M059J (cell line): ENCODE measurements around the gene MYCBP. TPM values are rescaled to one million over a fixed set of nuclear protein-coding genes. Genes with fewer than 3 reads are reported as not detected.
"Not testable (repeated sequence)": the region's sequence is repeated elsewhere in the genome, so short reads cannot be mapped to it uniquely, and the experiment has no call there.

Source experiments
- DNase-seq: peaks from one replicate; pipeline ENCODE4 v3.0.0-alpha.2; 2012; ENCODE audit warnings: low read depth
- total RNA-seq: library from RNA; depleted of rRNA; stranded (reverse); fragments of >200 nt; shearing (Covaris generic); gene quantifications from 2 replicates; pipeline ENCODE4 v1.2.3, GENCODE V29; 2014

The MYCBP gene
- total RNA-seq, 1 experiment from 2014 or later, result 57.7 TPM

- no peak for DNase-seq
Measured at GRCh38 chr1:38867208-38867607, 5.9 kb downstream of the MYCBP start.

DNA sequence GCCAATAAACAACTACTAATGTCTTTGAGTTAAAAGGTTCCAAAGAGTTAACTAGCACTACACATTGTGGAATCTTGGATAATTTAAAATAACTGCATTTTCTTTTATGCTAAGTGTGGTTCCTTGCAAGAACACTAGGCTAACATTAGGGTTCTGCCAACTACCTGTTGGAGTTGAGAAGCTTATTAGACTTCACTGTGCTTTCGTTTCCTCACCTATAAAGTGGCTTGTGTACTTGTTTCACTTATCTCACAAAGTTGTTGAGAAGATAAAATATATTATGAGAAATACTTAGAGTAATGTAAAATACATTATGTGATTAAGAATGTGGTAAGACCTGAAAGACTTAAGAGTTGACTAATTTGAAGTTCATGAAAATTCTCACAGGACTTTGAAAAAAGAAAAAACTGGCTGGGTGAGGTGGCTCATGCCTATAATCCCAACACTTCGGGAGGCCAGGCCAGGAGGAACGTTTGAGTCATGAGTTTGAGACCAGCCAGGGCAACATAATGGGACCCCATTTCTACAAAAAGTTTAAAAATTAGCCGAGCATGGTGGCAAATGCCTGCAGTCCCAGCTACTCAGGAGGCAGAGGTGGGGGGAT is 7.9 kb downstream of the MYCBP start:
- DNase-seq, result no peak

DNA sequence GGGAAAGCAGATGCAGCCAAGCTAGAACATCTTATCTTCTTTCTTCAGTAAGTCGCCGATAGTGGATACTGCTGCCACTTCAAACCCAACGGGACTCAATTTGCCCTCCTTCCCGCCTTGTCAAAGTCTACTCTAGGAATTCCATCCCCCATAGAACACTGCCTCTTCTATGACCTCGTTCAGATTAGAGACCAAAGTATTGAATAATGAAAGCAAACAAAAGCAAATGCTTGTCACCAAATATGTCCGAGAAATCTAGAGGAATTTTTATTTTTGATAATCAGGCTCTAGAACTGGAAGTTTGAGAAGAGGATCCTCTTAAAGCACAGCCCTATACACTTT is 12.7 kb downstream of the MYCBP start:
- DNase-seq, result peak; percentile 30

DNA sequence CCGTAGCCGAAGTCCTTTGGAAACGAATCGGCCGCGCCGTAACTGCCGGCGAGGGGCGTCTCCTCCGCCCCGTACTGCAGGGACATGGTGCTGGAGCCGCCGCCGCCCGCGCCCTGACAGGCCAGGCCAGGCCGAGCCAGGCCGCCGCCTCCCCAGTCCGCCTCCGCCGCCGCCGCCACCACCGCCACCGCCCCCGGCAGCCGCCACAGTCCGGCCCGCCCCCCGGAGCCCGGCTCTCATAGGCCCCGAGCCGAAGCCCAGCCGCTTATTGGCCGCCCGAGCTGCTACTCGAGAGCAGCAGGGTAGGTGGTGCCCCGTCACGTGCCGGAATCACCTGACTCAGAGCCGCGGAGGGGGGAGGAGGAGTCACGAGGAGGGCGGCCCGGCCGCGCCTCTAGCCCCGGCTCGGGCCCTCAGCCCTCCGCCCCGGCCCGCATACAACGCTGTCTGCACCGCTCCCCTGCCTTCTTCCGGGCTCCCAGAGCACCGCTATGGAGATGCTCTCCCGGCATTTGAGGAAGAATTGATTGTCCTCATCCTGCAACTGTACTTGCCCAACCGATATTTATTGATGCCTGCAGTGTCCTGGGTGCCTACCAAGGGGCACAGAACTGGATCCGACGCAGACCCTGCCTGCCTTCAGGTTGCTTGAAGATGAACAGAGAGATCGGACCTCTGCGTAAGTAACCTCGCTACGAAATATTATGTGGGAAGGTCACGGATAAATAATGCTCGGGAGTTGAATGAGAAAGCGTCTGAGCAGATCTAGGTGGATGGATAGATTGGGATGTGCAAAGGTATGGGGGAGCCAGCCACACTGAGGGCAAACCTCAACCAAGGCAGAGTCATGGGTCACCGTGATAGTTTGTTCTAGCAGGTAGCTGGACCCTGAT is 13.3 kb downstream of the MYCBP start, which contains the start of gene RRAGC:
Gene RRAGC (minus strand): TSS at position 212 of the 893 bp plus-strand sequence. CDS start 126 bp downstream, at position 86.
- peak; percentile 99 for DNase-seq

DNA sequence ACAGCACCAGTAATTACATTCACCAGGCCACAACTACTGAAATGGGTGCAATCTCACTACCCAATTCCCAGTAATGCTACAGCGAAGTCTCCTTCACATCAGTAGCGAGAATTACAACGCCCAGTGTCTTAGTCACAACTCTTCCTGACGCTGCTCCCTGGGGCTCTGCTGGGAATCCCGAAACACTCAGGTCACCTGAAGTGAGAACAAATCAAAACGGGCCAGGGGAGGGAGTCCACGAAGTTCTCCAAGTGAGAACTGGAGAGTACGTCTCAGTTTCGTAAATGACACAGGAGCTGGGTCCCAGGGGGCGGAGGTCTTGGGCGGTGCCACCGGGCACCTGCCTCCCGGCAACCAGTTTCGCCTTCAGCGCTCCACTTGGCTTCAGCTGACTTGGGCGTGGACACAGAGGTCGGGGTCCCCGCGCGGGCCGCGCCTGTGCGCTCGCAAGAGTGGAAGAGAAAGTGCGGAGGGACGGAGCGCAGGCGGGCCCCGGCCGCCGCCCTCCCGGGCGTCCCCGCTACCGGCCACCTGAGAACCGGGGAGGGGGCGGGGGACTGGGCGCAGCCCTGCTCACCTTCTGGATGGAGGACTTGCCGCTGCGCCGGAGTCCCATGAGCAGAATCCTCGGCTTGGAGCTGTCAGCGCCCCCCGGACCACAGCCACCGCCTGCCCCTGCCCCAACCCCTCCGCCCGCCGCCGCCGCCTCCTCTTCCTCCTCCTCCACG is 14.2 kb downstream of the MYCBP start:
- DNase-seq, result peak; percentile 86

DNA sequence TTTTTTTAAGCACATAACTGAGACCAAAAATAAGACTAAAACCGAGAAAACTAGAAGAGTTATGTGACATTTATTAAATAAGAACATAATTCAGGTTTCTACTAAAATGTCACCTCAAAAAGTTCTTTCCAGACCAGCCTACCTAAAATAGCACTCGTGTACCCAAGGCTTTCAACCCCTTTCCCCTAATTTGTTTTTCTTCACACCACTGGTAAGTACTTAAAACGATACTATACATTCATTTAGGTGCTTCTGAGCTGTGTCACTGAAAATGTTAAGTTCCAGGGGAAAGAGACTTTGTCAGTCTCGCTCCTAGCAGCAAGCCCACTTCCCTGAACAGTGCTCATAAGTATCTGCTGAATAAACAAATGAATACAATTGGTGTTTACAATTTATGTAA is 20.4 kb downstream of the MYCBP start:
- DNase-seq, result no peak

DNA sequence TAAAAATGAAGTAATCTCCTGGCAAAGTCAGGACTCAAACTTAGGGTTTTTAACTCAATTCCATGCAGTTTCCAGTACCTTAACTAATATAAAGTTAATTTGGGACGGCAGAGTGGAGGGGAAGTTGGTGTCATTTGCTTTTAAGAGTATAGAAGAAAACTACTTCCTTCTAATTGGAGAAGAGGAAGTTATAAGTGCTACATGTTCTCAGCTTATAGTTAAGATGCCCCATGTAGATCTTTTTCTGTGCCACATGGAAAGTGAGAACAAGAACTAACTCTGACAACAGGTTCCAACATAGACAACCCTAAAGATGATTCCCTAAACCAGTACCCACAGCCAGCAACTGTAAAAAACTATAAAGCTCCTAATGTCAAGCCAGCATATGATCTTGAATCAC is 25.1 kb downstream of the MYCBP start:
- no peak for DNase-seq

DNA sequence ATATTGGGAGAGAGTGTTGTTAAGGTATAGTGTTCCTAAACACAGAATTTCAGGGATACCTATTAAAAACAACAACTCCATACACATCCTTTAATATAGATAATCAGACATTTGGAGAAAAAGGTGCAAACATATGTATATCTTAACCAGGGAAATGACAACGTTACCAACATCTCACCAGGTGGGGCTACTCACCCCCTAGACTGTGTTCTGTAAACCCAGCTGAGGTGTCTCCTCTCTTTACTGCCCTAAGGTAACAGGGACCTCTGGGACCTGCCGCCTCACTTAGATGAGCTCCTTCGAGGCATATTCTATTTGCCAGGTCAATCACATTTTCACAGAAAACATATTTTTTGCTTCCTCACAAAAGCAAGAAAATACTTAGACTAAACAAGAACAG is 26.9 kb downstream of the MYCBP start:
- no peak for DNase-seq

- DNase-seq, result not testable (repeated sequence)
Measured at GRCh38 chr1:38845088-38845487, 28.1 kb downstream of the MYCBP start.

GRCh38 chr1:38840281-38840680 is 32.9 kb downstream of the MYCBP start:
- DNase-seq, result no peak

DNA sequence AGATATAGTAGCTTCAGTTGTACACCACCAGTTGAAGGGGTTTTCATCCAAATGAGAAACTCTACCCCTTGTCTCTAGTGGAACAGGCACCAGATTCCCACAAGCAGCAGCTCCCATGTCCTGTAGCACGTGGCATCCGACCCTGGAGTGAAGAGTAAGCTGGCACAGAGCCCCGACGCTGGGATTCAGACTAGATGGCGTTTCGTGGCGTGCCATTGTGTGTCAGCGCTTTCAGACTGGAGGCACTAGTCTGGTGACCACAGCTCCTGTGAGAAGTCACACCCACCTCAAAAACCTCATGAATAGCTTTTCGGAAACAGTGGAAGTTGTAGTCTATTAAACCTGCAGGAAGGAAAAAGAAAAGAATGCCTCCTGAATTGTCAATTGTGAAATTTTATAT is 33.8 kb downstream of the MYCBP start:
- no peak for DNase-seq

GRCh38 chr1:38836316-38836715 is 36.8 kb downstream of the MYCBP start:
- DNase-seq, result not testable (repeated sequence)

- DNase-seq, result peak; percentile 83
Measured at GRCh38 chr1:38834937-38835827, 38.0 kb downstream of the MYCBP start.

GRCh38 chr1:38834221-38834782 is 38.8 kb downstream of the MYCBP start:
- DNase-seq, result no peak

DNA sequence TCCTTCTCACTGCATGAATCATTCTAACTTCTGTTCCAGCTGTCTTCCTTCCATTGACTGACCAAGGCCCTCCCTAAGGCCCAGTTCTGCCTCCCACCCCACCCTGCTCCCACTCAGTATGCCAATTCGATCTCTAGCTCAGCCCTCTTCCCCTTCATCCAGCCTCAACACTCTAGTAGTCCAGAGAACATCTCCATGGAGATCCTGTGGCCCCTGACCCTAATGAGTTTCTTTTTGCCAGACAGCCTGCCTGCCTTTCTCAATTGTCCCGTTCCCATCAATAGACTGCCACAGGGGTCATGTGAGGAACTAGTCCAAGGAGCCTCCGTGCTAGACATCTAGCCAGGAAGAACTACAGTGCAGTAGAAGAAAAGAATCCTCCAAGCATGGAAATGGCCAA is 40.0 kb downstream of the MYCBP start:
- DNase-seq, result no peak

DNA sequence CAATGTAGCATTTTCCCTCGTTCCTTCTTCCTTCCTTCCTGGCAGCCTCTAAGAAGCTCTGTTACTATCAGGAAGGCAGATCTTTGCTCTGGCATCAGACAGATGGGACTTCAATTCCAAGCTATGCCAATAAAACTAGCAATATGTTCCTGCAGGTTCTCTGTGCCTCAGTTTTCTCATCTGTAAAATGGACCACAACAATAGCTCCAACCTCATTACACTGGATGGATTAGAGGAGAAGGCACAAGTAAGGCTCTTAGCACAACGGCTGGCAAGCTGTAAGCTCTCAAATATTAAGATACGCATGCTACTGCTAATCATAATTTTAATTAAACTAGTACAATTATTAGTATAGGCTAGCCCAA is 40.8 kb downstream of the MYCBP start:
- DNase-seq, result no peak

DNA sequence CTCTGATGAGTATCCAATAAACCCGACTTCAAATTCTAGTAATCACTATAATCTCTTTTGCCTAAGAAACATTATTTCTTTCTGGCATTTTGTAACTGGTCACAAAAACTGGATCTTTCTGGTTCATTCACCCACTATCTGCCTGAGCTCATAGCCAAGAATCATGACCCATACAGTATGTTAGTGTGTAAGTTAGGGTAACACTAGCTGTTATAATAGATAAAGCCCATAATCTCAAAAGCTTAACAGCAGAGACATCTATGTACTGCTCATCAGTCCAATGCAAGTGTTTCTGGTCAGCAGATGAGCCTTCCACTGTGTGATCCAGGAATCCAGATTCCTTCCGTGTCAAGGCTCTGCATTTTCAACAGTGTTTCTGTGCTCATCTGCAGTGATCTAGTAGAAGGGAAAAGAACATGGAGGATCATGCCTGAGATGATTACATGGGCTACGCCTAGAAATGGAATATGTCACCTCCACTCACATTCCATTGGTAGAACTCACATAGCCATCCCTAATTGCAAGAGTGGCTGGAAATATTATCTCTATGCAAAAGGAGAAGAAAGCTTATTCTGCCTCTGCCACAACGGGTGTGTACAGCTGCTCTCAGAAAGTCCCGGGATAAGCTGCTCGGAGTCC is 41.3 kb downstream of the MYCBP start:
- DNase-seq, result no peak

DNA sequence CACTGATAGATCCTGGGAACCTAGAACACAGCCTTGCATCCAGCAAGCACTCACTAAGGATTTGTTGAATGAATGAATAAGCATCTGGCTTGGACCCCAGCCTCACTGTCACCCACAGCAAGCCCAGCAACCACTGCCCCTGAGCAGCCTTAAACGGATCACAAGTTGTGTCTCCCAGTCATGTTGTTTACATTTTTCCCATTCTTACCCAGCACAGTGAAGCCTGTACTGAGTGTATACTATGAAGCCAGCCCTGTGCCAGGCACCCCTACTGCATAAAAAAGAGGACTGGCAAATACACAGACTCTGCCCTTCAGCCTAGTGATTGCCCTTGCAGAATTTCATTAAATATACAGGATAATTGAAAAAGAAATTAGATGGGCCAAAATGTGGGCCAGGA is 43.8 kb downstream of the MYCBP start:
- DNase-seq, result no peak

GRCh38 chr1:38827318-38827717 is 45.8 kb downstream of the MYCBP start:
- no peak for DNase-seq

GRCh38 chr1:38826886-38827285 is 46.3 kb downstream of the MYCBP start:
- no peak for DNase-seq

DNA sequence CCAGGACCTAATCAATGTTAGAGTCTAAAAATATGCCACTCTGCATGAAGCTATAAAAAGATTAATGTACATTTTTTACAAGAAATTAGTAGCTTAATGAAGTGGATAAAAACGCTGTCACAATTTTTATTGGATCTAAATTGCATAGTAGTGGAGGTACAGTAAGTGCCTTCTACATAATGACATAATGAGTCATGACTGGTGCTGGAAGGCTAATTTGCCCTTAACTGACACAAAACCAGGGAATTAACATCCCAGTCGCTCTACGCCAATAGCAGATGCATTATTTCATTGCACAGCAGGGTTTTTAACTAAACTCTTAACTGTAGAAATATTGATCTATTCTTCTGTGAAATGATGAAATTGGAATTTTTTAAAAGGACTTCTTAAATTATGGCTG is 46.9 kb downstream of the MYCBP start:
- DNase-seq, result peak; percentile 24
